ENCODE results near the gene C5AR2.

Gene C5AR2

GRCh38 chr19:47305309-47305751, 26.6 kb upstream of the C5AR2 start:
- Histone ChIP-seq H3K9me3 (ENCODE audit: low read length) (no peaks in the 10 kb centered on the region), H3K9me2 (ENCODE audit: low read depth, low read length) (no peaks in the 10 kb centered on the region), H3K27me3 (ENCODE audit: insufficient read depth, low read length) (no peaks in the 10 kb centered on the region; the same call in 1 of the 2 replicates), H3K79me2 (ENCODE audit: insufficient read depth, low read length) (no peaks in the 10 kb centered on the region), H3K27ac (ENCODE audit: low read depth, low read length, poor library complexity, severe bottlenecking) (no peak overlapping the region), H3K4me2 (ENCODE audit: low read length) (no peak overlapping the region), H3K9ac (ENCODE audit: low read length) (no peak overlapping the region), H3F3A (ENCODE audit: insufficient read depth, low read length) (no peaks in the 10 kb centered on the region), H3K36me3 (ENCODE audit: insufficient read depth, low read length) (no peaks in the 10 kb centered on the region), H3K4me1 (ENCODE audit: insufficient read depth, low read length, severe bottlenecking) (no peaks in the 10 kb centered on the region), H2AFZ (ENCODE audit: low read length) (no peak overlapping the region), H3K4me3 (ENCODE audit: low read depth, low read length, poor library complexity, severe bottlenecking) (no peak overlapping the region), H4K20me1 (ENCODE audit: insufficient read depth, low read length) (no peaks in the 10 kb centered on the region)
- no peak for TF ChIP-seq EZH2 (IDR thresholded peaks at IDR 0.05; ENCODE audit: borderline replicate concordance, low read length)
- TF ChIP-seq CTCF (IDR thresholded peaks at IDR 0.05; ENCODE audit: low read length): peak; percentile 98

GRCh38 chr19:47306303-47306702, 25.7 kb upstream of the C5AR2 start:
- no peaks in the 10 kb centered on the region for H3K9me2 ChIP-seq (ENCODE audit: low read depth, low read length)
- H3K4me1 ChIP-seq (ENCODE audit: insufficient read depth, low read length, severe bottlenecking): no peaks in the 10 kb centered on the region
- no peaks in the 10 kb centered on the region for H3F3A ChIP-seq (ENCODE audit: insufficient read depth, low read length)
- no peaks in the 10 kb centered on the region for H4K20me1 ChIP-seq (ENCODE audit: insufficient read depth, low read length)
- H3K4me2 ChIP-seq (ENCODE audit: low read length): no peak overlapping the region
- H2AFZ ChIP-seq (ENCODE audit: low read length): no peak overlapping the region
- no peak overlapping the region for H3K9ac ChIP-seq (ENCODE audit: low read length)
- no peaks in the 10 kb centered on the region for H3K36me3 ChIP-seq (ENCODE audit: insufficient read depth, low read length)
- TF ChIP-seq EZH2 (IDR thresholded peaks at IDR 0.05; ENCODE audit: borderline replicate concordance, low read length): no peak
- TF ChIP-seq CTCF (IDR thresholded peaks at IDR 0.05; ENCODE audit: low read length): no peak
- no peak overlapping the region for H3K27ac ChIP-seq (ENCODE audit: low read depth, low read length, poor library complexity, severe bottlenecking)
- no peaks in the 10 kb centered on the region for H3K79me2 ChIP-seq (ENCODE audit: insufficient read depth, low read length)
- no peak overlapping the region for H3K4me3 ChIP-seq (ENCODE audit: low read depth, low read length, poor library complexity, severe bottlenecking)
- H3K27me3 ChIP-seq (ENCODE audit: insufficient read depth, low read length): no peaks in the 10 kb centered on the region; the same call in 1 of the 2 replicates
- H3K9me3 ChIP-seq (ENCODE audit: low read length): no peaks in the 10 kb centered on the region

- TF ChIP-seq EZH2 (IDR thresholded peaks at IDR 0.05; ENCODE audit: borderline replicate concordance, low read length) (no peak), CTCF (IDR thresholded peaks at IDR 0.05; ENCODE audit: low read length) (no peak)
- Histone ChIP-seq H3K36me3 (ENCODE audit: insufficient read depth, low read length) (no peaks in the 10 kb centered on the region), H3K4me1 (ENCODE audit: insufficient read depth, low read length, severe bottlenecking) (no peaks in the 10 kb centered on the region), H3K9ac (ENCODE audit: low read length) (no peak overlapping the region), H3K79me2 (ENCODE audit: insufficient read depth, low read length) (no peaks in the 10 kb centered on the region), H3F3A (ENCODE audit: insufficient read depth, low read length) (no peaks in the 10 kb centered on the region), H2AFZ (ENCODE audit: low read length) (no peak overlapping the region), H3K4me2 (ENCODE audit: low read length) (no peak overlapping the region), H4K20me1 (ENCODE audit: insufficient read depth, low read length) (no peaks in the 10 kb centered on the region), H3K9me3 (ENCODE audit: low read length) (no peaks in the 10 kb centered on the region), H3K27ac (ENCODE audit: low read depth, low read length, poor library complexity, severe bottlenecking) (no peak overlapping the region), H3K9me2 (ENCODE audit: low read depth, low read length) (no peaks in the 10 kb centered on the region), H3K27me3 (ENCODE audit: insufficient read depth, low read length) (no peaks in the 10 kb centered on the region; the same call in 1 of the 2 replicates), H3K4me3 (ENCODE audit: low read depth, low read length, poor library complexity, severe bottlenecking) (no peak overlapping the region)
These were observed 22.9 kb upstream of the C5AR2 start for GRCh38 chr19:47309038-47309437.

Measured in OCI-LY1 (cell line).